ENCODE measurements around the gene NOSIP.
A peak's percentile ranks its signal among the peaks of the same experiment; 100 is the strongest.

DNA sequence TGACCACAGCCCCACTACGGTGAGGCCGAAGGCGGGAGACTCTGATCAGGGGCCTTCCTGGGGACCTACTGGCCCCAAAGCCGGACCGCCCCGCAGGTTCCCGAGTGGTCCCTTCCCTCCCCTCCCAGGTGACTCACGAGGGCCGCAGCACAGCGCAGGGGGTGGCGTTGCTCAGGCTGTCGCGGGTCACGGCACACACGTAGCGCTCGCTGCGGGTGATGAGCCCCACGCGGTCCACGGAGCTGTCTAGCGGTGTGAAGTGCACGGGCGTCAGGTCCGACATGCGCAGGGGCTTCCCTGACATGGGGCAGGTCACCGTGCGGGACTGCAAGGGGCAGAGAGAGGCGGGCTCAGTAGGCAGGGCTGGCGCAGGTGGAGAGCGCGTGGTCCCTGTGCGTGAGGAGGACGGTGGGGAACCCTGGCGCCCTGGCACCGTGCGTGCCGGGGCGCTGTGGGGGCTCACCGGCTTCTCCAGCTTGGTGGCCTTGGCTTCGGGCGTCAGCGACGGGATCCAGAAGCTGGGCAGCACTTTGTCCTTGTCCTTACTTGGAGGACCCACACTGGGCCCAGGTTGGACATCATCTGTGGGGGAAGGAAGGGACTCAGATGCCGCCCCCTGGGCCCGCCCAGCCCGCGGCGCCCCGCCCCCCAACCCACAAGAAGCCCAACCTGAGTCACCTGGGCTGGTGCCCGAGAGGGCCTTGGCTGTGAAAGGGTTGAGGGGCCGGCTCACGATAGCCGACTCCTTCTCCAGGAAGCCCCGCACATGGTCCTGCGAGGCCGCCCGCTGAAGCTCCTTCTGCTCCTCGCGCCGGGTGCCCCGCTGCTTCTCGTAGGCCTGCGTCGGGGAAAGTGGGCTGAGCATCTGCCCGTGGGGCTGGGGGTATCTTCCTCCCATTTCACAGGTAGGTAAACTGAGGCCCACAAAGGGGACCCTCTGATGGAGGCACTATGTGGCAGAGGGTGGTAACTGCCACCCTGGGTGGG is 23.7 kb downstream of the NOSIP start:
- TF ChIP-seq CTCF (IDR thresholded peaks at IDR 0.05) (no peak), FOXJ3 (CRISPR knock-in tag; IDR thresholded peaks at IDR 0.05; ENCODE audit: borderline replicate concordance) (no peak), CREM (CRISPR knock-in tag; IDR thresholded peaks at IDR 0.05) (no peak), CREB1 (CRISPR knock-in tag; IDR thresholded peaks at IDR 0.05) (no peak), JUN (CRISPR knock-in tag; IDR thresholded peaks at IDR 0.05) (no peak), ZNF263 (CRISPR knock-in tag; IDR thresholded peaks at IDR 0.05; ENCODE audit: low read depth) (no peak), GABPB1 (CRISPR knock-in tag; IDR thresholded peaks at IDR 0.05) (no peak), ETV6 (CRISPR knock-in tag; IDR thresholded peaks at IDR 0.05) (no peak), NR1H2 (CRISPR knock-in tag; IDR thresholded peaks at IDR 0.05) (no peak)
- TF ChIP-seq, protein P1, sequence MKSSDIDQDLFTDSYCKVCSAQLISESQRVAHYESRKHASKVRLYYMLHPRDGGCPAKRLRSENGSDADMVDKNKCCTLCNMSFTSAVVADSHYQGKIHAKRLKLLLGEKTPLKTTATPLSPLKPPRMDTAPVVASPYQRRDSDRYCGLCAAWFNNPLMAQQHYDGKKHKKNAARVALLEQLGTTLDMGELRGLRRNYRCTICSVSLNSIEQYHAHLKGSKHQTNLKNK (CRISPR knock-in tag; IDR thresholded peaks at IDR 0.05), result 0 out of 2 replicates have a peak, but pooled peaks have one; percentile 3
- TF ChIP-seq, protein P2, sequence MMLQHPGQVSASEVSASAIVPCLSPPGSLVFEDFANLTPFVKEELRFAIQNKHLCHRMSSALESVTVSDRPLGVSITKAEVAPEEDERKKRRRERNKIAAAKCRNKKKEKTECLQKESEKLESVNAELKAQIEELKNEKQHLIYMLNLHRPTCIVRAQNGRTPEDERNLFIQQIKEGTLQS (CRISPR knock-in tag; conservative IDR thresholded peaks at IDR 0.05), result no peak; the same call in 1 of the 2 replicates
- TF ChIP-seq, protein P3, sequence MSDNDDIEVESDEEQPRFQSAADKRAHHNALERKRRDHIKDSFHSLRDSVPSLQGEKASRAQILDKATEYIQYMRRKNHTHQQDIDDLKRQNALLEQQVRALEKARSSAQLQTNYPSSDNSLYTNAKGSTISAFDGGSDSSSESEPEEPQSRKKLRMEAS (CRISPR knock-in tag; IDR thresholded peaks at IDR 0.05), result peak; percentile 85
